Sigmoid colon (tissue), 4 donors: ENCODE results near the gene ATP1B4.

Experiments
- EP300 ChIP-seq, 4 donors: sonication (generic); formaldehyde crosslinking; IDR thresholded peaks; one replicate each; pipeline ENCODE4 v1.6.1; 2017; ENCODE audit warnings: antibody characterized with exemption in 4 of 4
- POLR2A ChIP-seq, 2 donors: fragments of 450-650 bp; IDR thresholded peaks; one replicate each; pipeline ENCODE4 v1.6.1; 2016; ENCODE audit warnings: antibody characterized with exemption in 2 of 2, mild to moderate bottlenecking in 2 of 2, moderate library complexity in 2 of 2
- TF ChIP-seq, protein P1 (sequence below), 4 experiments: fragments of 450-650 bp in 3 of 4; fragments of 200-600 bp in 1 of 4; IDR thresholded peaks; one replicate each; pipeline ENCODE4 v1.5.1; 2016 to 2019; ENCODE audit warnings: antibody characterized with exemption in 4 of 4, mild to moderate bottlenecking in 3 of 4, moderate library complexity in 2 of 4

DNA sequence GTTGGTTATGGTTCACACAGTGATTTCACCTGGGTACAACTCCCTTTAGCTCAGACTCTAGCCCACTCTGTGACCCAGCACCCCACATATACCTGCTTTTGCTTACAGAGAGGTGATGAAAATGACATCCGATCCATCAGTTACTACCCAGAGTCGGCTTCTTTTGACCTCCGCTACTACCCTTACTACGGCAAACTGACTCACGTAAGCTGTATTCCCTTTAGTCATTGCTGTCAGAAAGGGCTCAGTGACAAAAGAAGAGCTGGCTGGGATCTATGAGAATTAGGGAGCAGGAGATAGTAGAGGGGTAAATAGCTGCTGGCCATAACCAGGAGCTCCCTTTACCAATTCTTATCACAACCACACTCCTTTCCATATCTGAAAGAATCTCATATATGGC lies 16.7 kb downstream of the ATP1B4 start:
- TF ChIP-seq EP300 (IDR thresholded peaks at IDR 0.05) (no peak), POLR2A (IDR thresholded peaks at IDR 0.05) (no peak)
- TF ChIP-seq, protein P1, sequence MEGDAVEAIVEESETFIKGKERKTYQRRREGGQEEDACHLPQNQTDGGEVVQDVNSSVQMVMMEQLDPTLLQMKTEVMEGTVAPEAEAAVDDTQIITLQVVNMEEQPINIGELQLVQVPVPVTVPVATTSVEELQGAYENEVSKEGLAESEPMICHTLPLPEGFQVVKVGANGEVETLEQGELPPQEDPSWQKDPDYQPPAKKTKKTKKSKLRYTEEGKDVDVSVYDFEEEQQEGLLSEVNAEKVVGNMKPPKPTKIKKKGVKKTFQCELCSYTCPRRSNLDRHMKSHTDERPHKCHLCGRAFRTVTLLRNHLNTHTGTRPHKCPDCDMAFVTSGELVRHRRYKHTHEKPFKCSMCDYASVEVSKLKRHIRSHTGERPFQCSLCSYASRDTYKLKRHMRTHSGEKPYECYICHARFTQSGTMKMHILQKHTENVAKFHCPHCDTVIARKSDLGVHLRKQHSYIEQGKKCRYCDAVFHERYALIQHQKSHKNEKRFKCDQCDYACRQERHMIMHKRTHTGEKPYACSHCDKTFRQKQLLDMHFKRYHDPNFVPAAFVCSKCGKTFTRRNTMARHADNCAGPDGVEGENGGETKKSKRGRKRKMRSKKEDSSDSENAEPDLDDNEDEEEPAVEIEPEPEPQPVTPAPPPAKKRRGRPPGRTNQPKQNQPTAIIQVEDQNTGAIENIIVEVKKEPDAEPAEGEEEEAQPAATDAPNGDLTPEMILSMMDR (IDR thresholded peaks at IDR 0.05), result no peak
